ENCODE data around the gene TEX48. TPM values are rescaled to one million over a fixed set of nuclear protein-coding genes. Genes with fewer than 3 reads are reported as not detected.

The TEX48 gene
- total and polyA plus RNA-seq, 10 of the 15 experiments (the other 5 are each of a cell fraction or from before 2014, with no cell fraction given), result not detected

GRCh38 chr9:114666851-114667250, 15.1 kb downstream of the TEX48 start (continued):
- TF ChIP-seq ZNF687 (IDR thresholded peaks at IDR 0.05) (no peak), ESRRA (IDR thresholded peaks at IDR 0.05; ENCODE audit: low read length) (no peak), MYC (IDR thresholded peaks at IDR 0.05; ENCODE audit: insufficient read depth, insufficient read length, insufficient replicate concordance, low read length, severe bottlenecking) (no peak), POLR2AphosphoS5 (IDR thresholded peaks at IDR 0.05; ENCODE audit: low read length) (no peak), ATF2 (IDR thresholded peaks at IDR 0.05; ENCODE audit: low read length) (0 out of 2 replicates have a peak, but pooled peaks have one; percentile 29), SIX5 (IDR thresholded peaks at IDR 0.05; ENCODE audit: low read depth, low read length, severe bottlenecking) (no peak), ELK1 (IDR thresholded peaks at IDR 0.05; ENCODE audit: low read depth, low read length) (no peak), RUNX3 (IDR thresholded peaks at IDR 0.05; ENCODE audit: low read length) (peak; percentile 28; the same call in 1 of the 2 replicates), TCF12 (IDR thresholded peaks at IDR 0.05; ENCODE audit: low read depth, low read length) (no peak), CHD4 (IDR thresholded peaks at IDR 0.05) (no peak), E2F4 (IDR thresholded peaks at IDR 0.05; ENCODE audit: low read depth, low read length) (no peak), MAX (IDR thresholded peaks at IDR 0.05; ENCODE audit: low read depth, low read length) (no peak), USF1 (IDR thresholded peaks at IDR 0.05; ENCODE audit: borderline replicate concordance, extremely low read length, insufficient read depth, low read depth, low read length) (no peak), ZNF217 (IDR thresholded peaks at IDR 0.05) (no peak), DPF2 (IDR thresholded peaks at IDR 0.05) (0 out of 2 replicates have a peak, but pooled peaks have one; percentile 36), IKZF1 (conservative IDR thresholded peaks at IDR 0.05) (peak; percentile 75)
